Measurements from ENCODE around the gene PCDHGA3.

PCDHGA3 gene

GRCh38 chr5:141355641-141356040, 12.0 kb downstream of the PCDHGA3 start:
- no peaks in the 10 kb centered on the region for H3K4me1 ChIP-seq (ENCODE audit: control insufficient read depth in 1 of 2, insufficient read depth in 1 of 2, low read depth in 1 of 2, low read length in 1 of 2)
- H3K27ac ChIP-seq, result no peak overlapping the region
- H3K36me3 ChIP-seq, result no peaks in the 10 kb centered on the region
- H3K9me3 ChIP-seq, result peaks cover 23% of the 10 kb centered on the region
- H3K4me3 ChIP-seq (ENCODE audit: low read depth in 1 of 2, low read length in 1 of 2), result no peak overlapping the region
- peaks cover 100% of the 10 kb centered on the region for H3K27me3 ChIP-seq
- TF ChIP-seq CTCF (IDR thresholded peaks at IDR 0.05), result no peak

DNA sequence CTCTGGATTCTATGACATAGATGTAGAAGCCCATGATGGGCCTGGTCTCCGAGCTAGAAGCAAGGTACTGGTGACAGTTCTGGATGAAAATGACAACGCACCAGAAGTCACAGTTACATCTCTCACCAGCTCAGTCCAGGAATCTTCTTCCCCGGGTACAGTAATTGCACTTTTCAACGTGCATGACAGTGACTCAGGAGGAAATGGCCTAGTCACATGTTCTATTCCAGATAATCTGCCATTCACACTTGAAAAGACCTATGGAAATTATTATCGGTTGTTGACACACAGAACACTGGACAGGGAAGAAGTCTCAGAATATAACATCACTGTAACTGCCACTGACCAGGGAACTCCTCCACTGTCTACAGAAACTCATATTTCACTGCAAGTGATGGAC, 12.5 kb downstream of the PCDHGA3 start:
- Histone ChIP-seq H3K36me3 (no peaks in the 10 kb centered on the region), H3K27ac (no peak overlapping the region), H3K4me3 (ENCODE audit: low read depth in 1 of 2, low read length in 1 of 2) (no peak overlapping the region), H3K4me1 (ENCODE audit: control insufficient read depth in 1 of 2, insufficient read depth in 1 of 2, low read depth in 1 of 2, low read length in 1 of 2) (no peaks in the 10 kb centered on the region), H3K9me3 (peaks cover 26% of the 10 kb centered on the region), H3K27me3 (peaks cover 100% of the 10 kb centered on the region)
- TF ChIP-seq CTCF (IDR thresholded peaks at IDR 0.05), result no peak

- Histone ChIP-seq H3K27ac (no peak overlapping the region), H3K27me3 (peaks cover 100% of the 10 kb centered on the region), H3K36me3 (no peaks in the 10 kb centered on the region), H3K4me1 (ENCODE audit: control insufficient read depth in 1 of 2, insufficient read depth in 1 of 2, low read depth in 1 of 2, low read length in 1 of 2) (no peaks in the 10 kb centered on the region), H3K9me3 (peaks cover 25% of the 10 kb centered on the region), H3K4me3 (ENCODE audit: low read depth in 1 of 2, low read length in 1 of 2) (no peak overlapping the region)
- TF ChIP-seq CTCF (IDR thresholded peaks at IDR 0.05), result no peak
Observed at GRCh38 chr5:141356950-141357349, 13.3 kb downstream of the PCDHGA3 start.

DNA sequence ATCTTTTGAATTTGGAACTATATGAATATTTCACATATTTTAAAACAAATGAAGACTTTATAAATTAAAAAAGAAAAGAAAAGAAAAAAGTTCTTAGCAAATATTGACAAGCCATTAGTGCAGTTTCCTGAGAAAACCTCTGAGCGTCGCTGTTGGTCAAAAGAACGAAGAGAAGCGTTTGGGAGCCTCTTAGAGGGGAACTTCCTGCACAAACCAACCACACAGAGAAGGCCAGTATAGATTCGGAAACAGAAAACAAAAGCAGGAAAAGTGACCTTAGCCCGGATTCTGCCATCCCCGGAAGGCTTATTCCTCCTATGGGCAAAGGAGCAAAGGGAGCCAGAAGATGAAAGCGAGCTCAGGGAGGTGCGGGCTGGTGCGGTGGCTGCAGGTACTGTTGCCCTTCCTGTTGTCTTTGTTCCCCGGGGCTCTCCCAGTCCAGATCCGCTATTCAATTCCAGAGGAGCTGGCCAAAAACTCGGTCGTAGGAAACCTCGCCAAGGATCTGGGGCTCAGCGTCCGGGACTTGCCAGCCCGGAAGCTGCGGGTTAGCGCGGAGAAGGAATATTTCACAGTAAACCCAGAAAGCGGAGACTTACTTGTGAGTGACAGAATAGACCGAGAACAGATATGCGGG, 16.3 kb downstream of the PCDHGA3 start, which contains the start of gene PCDHGB2:
PCDHGB2 (plus strand) TSS at position 205 of the 637 bp plus-strand sequence; CDS start at position 347, 142 bp downstream.
- H3K4me1 ChIP-seq (ENCODE audit: control insufficient read depth in 1 of 2, insufficient read depth in 1 of 2, low read depth in 1 of 2, low read length in 1 of 2), result no peaks in the 10 kb centered on the region
- H3K27ac ChIP-seq, result no peak within 1 kb of the TSS
- no peak within 1 kb of the TSS for H3K4me3 ChIP-seq (ENCODE audit: low read depth in 1 of 2, low read length in 1 of 2)
- no peak for TF ChIP-seq CTCF (IDR thresholded peaks at IDR 0.05)
- H3K9me3 ChIP-seq, result peaks cover 33% of the 10 kb centered on the region
- no peaks in the 10 kb centered on the region for H3K36me3 ChIP-seq
- H3K27me3 ChIP-seq, result peaks cover 100% of the 10 kb centered on the region

- Histone ChIP-seq H3K4me1 (ENCODE audit: control insufficient read depth in 1 of 2, insufficient read depth in 1 of 2, low read depth in 1 of 2, low read length in 1 of 2) (no peaks in the 10 kb centered on the region), H3K9me3 (peaks cover 41% of the 10 kb centered on the region), H3K27ac (no peak overlapping the region), H3K27me3 (peaks cover 100% of the 10 kb centered on the region), H3K36me3 (no peaks in the 10 kb centered on the region), H3K4me3 (ENCODE audit: low read depth in 1 of 2, low read length in 1 of 2) (no peak overlapping the region)
- TF ChIP-seq CTCF (IDR thresholded peaks at IDR 0.05), result no peak
Observed at GRCh38 chr5:141360685-141361084, 17.1 kb downstream of the PCDHGA3 start.

All from neutrophil (primary cell).